ENCODE data around the gene ATP13A5.

GRCh38 chr3:193378706-193379105 is at the start of gene ATP13A5:
- TF ChIP-seq ZNF530 (tag by site-specific recombination; IDR thresholded peaks at IDR 0.05; ENCODE audit: low read depth) (no peak), CTCF (tag by site-specific recombination; IDR thresholded peaks at IDR 0.05) (no peak)

Data from HEK293 (cell line).